GM19240 (cell line): Measurements from ENCODE around the gene MAU2.

Experiments
- DNase-seq: peaks from one replicate; pipeline ENCODE4 v3.0.0; 2011; ENCODE audit warnings: low spot score; ENCODE audit not compliant: insufficient read length

Gene MAU2

DNA sequence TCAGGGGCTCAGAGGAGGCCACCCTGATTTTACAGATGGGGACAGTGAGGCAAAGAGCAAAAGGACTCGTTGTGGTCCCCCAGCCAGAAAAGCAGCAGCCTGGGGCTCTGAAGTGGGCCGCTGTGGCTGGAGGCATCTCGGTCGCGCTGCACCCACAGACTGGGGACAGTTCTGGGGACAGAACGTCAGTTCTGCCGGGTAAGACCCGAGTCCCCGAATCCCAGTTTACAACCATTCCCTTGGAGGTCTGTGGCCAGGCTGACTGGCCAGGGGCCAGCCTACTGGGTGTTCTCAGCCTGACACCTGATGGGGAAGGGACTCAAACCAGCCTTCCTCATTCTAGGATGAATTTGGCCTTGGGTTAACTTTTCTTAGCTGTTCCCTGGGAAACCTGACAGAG, 14.4 kb upstream of the MAU2 start:
- DNase-seq = no peak

DNA sequence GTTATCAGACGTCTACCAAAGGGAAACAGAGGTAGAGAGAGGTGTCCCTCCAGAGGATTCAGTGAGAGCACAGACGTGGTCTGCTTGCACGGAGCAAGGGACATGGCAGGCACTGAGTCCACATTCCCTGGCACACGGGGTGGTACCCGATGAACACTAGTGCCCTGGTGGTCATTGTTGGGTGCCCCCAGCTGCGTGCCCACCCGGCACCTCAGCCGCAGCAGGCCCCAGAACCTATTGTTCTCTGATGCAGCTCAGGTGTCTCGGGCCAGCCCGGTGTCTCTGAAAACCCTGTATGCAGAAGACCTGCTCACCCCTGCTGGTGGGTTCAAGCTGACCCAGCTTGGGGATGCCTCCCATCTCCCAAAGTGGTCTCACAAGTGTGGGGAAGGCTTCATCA, 12.3 kb upstream of the MAU2 start:
- DNase-seq = no peak

DNA sequence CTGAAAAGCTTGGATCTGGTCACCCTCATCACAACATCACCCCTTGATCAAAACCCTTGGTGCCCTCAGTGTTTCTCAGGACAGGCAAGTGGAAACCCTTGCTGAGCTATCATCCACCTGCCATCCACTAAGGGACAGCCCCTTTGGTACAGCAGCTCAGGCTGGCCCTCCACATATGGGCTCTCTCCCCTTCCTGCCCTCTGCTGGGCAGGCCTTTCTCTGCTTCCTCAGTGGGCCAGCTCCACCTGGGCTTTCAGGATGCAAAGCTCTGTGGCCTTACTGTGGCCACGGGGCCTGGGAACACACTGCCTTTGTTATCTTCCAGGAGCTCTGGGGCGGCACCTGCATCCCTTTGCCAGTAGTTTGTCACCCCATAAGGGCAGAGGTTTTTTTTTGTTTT, 5.2 kb upstream of the MAU2 start:
- no peak for DNase-seq

DNA sequence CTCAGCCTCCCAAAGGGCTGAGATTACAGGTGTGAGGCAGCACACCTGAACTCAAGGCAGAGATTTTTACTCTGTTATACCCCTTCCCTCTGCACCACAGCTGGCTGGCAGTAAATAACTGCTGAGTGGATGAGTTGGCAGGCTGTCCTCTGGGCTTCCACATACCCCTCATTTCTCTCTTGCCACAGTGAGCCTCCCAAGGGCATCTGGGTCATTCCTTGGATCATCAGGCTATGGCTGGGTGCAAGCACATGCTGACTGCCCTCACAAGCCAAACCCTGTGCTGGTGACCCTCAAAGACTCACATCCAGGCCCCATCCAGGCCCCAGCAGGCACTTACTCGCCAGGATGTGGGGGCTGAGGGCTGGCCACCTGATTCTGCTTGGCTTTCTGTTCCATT, 4.5 kb upstream of the MAU2 start:
- DNase-seq = no peak

DNA sequence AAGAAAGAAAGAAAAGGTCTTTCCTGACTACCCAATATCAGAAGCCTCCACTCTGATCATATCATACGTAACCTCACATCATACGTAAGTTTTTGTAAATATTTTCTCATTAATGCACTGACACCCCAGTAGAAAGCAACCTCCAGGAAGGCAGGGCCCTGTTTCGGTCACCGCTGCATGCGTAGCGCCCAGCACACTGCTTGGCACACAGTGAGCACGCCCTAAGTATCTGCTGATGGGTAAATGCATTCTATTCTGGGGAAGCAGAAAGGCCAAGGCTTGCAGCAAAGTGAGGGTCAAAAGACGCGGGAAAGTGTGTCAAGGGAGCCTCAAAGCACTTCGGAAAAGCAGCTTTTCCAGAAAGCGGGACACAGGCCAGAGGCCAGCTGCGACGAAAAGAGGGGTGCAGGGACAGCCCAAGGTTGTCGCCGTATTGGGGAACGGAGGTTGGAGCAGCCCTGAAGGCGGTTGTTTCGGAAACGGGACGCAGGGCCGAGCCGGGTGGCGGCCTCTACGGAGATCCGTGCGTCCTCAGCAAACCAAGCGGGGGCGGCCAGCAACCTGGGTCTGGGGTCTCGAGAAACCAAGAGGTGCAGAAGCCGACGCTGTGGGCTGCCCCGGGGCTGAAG, 783 bp upstream of the MAU2 start:
- no peak for DNase-seq

DNA sequence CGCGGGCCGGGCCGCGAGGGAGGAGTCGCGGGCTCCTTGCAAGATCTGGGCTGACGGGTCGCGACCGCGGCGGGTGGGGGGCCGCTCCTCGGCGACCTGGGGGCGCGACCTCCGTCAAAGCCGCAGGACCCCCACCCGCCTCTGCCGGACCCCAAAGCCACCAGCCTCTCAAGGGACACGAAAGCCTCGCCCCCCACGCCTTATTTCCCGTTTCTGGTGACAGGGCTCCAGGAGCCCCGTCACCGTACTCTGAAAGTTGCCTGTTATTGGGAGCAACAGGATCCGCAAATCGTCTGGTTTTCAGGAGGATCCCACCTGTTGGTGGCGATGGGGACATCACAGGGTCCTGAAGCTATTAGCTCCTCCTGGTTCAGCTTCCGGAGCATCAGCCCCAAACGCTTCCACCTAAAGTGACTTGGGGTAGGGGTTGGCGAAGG, 530 bp downstream of the MAU2 start:
- no peak for DNase-seq

DNA sequence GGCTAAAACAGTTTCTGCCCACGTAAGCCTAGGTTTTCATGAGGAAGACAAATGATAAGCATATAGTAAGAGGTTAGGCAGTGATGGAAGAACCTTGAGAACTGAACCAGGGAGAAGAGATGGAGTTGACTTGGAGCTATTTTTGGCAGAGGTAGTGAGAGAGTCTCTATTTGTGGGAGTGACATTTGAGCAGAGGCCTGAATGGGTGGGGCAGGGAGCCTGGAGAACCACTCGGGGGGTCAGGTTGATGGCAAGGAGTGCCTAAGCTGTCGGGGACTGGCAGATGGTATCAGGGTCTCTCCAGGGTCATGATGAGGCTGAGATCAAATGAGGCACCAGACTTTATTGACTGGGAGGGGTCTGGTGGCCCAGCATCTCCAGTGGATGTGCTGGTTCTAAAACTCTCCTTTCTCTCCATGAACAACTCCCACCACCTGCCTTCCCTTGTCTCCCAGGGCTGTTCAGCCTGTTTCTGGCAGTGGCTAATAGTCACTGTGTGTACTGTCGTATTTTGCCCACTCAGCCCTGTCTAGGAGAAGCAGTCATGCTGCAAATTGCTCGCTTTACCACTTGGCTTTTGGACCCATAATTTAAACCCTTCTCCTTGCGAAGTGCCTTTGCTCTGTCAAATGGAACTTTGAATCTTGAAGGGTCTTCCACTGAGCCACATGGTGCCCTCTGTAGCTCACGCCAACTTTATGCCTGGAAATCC, 3.6 kb downstream of the MAU2 start:
- DNase-seq = no peak

DNA sequence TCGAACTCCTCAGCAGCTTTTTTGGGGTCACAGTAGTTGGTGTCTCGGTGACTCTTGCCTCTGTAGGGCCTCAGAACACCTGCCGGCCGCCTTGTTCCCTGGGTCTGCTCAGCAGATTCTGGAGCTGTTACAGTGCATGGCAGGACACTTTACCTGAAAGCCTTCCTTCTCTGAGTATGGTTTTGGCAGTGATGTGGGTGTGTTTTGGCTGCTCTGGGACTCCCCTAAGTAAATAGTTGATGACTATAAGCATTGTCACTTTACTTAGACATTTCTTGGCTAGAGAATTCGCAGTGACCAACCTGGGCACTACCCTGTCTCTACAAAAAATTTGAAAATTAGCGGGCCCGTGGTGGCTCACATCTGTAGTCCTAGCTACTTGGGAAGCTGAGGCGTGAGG, 7.0 kb downstream of the MAU2 start:
- DNase-seq = no peak

DNA sequence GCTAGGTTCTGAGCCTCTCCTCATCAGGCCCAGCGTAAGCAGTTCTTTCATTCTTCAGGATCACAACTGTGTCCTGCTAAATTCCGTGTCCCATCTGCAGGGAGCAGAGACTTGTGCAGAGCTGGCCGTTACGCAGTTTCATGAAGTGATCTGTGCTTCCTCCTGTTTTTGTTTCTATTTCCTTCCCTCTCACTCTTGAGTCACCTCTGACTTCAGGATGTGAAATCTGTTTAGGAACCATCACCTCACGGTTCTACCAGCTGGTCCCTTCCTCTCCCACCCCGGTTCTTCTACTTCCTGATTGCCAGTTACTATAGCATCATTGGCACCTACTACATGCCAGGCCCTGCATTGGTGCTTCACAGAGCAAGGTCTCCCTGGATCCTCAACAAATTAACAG, 8.5 kb downstream of the MAU2 start:
- no peak for DNase-seq

DNA sequence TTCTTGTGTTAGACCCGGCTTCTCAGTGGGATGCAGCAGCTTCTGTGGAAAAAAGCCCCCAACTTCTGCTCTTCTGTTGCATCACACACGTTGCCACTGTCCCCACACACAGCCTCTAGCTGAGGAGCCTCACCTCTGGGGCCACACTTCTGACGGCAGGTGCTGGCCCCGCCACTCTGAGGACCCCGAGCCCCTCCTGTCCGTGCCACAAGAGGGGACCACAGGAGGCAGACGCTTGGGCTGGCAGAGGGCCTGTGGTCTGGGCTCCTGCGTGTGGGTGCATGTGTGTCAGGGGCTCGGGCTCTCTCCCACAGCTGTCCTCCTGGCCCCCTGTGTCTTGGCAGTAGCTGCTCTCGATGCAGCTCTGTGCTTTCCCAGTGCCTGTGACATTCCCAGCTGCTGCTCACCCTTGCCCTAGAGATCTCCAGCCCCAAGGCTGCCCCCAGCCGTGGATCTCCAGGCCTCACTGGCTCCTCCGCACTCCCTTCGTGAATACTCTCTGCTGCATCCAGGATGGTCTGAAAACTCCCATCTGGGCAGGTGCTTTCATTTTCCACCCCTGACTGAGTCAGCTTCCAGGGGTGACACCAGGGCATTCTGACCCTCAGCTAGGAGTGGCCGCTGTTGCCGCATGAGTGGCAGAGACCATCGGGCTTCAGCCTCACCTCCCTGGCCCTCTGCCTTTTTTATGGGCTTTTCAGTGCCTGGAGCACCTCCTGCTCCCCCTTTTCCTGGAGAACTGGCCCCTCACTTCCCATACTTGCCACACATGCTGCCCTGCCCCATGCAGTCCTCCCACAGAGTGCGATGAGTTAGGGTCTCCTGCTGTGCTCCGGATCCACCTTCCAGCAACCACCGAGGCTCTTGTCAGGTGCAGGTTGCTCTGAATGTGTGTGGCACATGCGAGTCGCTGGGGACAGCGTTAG, 13.7 kb downstream of the MAU2 start:
- no peak for DNase-seq

DNA sequence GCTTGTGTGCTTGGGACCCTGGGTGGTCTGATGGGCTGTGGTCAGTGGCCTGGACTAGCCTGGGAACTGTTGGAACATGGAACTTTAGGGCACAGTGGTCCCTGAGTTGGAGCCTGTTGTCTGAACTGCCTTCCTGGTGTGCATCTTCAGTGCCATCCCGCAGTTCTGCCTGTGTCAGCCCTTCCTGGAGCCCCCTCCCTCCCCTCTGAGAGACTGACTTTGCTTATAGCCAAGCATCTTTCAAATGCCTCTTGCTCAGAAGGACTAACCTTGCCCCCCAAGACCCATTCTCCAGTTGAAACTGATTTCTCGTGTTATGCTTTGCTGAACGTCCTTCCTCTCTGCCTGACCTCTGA, 14.3 kb downstream of the MAU2 start:
- DNase-seq = no peak

DNA sequence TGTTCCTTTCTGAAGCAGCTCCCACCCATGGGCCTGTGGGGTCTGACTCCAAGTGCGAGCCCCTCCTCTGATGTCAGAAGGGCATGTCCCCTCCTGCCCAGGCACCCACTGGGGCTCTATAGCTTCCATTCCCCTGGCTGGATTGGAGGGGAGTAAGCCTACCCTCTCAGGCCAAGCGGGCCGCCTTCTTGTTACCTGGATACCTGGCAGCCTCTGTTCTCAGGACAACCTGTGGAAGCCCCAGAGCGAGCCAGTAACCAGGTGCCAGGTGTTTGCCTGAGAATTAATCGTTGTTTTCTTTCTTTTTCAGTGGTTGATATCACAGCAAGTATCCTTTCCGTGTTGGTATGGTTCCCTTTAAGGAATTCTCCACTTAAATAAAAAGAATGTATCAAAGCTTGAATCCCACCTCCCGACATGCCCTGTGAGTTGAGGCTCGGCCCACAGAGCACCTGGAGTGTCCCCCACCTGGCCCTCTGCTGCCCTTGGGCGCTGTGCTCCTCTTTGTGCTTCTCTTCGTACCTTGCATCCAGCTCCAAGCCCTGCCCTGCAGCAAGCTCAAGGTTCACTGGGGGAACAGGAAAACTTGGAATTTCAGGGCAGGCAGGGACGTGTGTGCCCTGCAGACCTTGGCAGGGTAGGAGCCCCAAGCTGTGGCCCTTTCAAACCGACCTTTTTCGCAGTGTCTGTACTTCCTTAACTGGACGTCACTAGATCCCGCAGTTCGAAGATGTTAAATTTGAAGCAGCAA, 15.0 kb downstream of the MAU2 start:
- no peak for DNase-seq

DNA sequence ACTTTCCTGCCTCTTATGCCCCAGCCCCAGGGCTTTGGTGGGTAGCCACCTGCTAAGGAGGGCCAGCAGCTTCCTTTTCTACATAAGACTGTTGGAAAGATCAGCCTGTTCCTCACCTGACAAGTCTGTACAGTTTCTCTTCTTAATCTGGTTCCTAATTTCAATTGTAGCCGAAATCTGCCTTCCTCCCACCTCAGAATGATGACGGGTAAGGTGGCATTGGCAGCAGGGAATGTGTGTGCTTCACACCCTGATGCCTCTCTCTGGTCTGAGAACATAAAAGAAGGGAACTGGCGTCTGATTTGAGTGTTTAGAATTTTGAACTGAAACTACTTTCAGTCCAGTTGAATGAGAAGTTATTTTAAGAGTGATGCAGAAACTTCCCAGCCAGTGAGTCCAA, 16.0 kb downstream of the MAU2 start:
- no peak for DNase-seq

DNA sequence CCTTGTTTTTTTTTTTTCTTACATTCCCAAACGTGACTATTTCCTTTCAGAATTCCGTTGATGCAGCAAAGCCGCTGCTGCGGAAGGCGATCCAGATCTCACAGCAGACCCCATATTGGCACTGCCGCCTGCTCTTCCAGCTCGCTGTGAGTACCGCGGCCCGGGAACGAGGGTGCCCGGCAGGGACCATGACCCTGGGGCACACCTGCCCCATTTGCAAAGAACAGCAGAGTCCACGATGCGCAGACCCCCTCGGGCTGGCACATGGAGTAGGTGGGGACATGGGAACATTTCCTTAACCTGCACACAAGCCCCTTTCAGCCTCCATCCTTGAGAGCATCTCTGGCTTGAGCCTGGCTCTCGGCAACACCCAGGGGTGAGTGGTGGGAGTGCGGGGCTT, 16.5 kb downstream of the MAU2 start:
- no peak for DNase-seq

DNA sequence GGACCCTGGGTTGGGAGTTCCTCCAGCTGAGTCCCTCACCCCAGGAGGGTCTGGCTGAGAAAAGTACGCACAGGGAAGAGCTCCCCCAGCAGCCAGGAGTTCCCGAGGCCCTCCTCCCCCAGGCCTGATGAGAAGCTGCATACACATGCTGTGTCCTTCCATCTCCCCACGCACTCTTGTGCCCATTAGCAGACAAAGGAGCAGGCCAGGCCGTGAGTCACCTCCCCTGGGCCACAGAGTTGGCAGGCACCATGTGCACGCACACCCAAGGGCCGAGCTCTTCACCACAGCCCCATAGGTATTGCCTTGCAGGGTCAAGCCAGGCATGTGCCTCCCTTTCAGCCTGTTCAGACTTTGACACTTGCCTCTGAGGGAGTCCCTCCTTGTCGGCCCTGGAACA, 17.5 kb downstream of the MAU2 start:
- no peak for DNase-seq

DNA sequence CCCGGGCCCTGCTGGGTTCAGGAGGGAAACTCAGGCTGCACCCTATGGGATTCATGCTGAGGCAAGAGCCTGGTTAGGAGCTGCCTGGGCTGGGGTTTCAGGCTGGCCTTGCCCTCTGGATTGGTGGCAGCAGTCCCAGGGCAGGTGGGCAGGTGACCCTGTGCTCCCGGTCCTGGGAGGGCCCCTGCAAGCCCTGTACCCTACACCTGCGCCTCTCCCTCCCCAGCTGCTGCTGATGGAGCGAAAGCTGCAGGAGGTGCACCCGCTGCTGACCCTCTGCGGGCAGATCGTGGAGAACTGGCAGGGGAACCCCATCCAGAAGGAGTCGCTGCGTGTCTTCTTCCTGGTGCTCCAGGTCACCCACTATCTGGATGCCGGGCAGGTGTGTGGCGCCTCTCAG, 20.4 kb downstream of the MAU2 start:
- DNase-seq = no peak

DNA sequence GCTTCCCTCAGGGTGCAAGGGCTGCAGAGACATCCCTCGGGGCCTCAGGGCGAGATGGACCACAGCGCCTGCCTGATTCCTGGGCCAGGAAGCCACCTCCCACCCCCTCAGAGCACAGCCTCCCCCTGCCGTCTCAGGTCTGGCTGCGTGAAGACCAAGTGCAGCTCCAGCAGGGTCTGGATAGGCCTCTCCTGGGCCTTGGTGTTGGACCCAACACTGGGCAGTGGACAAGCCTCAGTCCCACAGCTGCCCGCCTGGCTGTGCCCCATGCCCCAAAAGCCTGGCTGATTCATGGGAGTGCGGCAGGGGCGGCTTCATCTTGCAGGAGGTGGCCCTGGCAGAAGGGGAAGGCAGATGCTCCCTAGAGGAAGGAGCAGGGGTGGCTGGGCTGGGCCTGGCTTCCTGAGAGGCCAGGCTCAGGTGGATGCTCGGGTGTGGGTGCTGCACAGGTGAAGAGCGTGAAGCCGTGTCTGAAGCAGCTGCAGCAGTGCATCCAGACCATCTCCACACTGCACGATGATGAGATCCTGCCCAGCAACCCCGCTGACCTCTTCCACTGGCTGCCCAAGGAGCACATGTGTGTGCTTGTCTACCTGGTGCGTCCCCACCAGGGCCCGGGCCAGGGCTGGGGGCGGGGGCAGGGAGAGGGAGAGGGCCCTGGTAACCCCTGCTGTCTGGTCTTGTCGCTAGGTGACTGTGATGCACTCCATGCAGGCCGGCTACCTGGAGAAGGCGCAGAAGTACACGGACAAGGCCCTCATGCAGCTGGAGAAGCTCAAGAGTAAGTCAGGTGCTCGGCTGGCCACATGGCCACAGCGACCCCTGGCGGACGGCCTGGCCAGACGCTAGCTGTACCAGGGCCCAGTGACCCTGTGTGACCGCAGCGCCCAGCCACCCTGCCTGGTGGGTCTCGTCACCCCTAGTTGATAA, 21.7 kb downstream of the MAU2 start:
- no peak for DNase-seq

DNA sequence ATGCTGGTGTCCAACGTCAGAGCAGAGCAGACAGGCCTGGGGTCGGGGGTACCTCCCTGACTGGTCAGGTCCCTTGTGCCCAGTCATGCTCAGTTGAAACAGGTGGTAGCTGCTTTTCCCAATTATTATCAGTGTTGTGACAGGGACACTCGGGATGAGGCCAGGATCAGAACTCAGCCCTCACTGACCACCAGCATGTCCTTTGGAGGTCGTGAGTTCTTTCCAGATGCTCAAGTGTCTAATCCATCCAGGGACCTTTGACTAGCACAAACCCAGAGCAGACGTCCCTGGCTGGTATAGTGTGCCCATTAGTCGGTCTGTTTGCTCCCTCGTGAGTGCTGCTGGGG, 22.4 kb downstream of the MAU2 start:
- DNase-seq = no peak

DNA sequence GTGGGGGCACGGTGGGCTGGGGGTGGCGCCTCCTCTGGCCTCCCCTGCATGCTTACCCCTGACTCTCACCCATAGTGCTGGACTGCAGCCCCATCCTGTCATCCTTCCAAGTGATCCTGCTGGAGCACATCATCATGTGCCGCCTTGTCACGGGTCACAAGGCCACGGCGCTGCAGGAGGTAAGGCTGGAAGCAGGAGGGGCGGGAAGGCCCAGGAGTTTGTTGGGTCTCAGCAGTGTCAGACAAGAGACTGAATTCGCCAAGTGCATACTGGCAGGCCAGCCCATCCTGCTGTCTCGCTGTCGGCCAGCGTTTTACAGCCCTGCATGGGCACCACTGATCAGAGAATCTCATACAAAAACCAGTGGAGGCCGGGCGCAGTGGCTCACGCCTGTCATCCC, 23.1 kb downstream of the MAU2 start:
- DNase-seq = no peak

DNA sequence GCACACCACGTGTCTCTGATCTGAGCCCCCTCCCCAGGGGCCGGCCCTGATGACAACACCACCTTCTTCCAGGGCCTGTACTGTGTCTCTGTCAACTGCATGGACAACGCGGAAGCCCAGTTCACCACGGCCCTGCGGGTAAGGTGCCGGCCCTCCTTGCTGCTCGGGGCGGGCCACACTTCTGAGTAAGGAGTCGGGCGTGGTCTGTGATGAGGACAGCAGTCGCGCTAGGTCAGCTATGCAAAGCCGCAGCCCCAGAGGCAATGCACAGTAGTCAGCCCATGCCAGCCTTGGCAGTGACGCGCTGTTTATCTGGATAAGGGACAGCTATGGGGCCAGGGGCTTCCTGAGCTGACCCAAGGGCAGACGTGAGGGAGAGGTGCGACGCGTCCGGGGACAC, 24.6 kb downstream of the MAU2 start:
- DNase-seq = no peak

DNA sequence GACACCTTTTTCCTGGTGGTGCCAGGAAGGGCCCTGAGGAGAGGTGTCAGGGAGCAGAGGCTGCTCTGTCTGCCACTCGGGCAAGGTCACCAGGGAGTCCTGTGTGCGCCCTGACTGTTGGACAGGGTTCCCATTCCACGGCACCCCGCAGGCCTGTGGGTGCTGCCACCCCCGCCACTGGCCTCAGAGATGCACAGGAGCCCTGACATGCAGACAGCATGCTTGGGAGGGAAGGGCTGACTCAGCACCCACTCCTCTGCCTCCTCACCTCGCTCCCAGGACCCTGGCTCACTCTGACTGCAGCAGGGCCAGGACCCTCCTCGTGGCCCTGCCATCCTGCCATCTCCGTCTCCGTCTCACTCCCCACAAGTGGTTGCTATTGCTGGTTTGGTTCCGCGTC, 25.3 kb downstream of the MAU2 start:
- no peak for DNase-seq
